HG03095 (cell line): ENCODE results near the gene AFMID.

ENCODE experiments used
- ATAC-seq: cut with Tn5 transposase; IDR thresholded peaks from one replicate; pipeline ENCODE4 v1.9.1; 2021; ENCODE audit warnings: moderate library complexity; ENCODE audit not compliant: unreplicated experiment

AFMID gene

GRCh38 chr17:78176548-78177025 lies 10.6 kb upstream of the AFMID start:
- ATAC-seq = no peak

GRCh38 chr17:78179372-78179771 lies 7.8 kb upstream of the AFMID start:
- no peak for ATAC-seq

- ATAC-seq = no peak
Measured at GRCh38 chr17:78180083-78180482, 7.1 kb upstream of the AFMID start.

GRCh38 chr17:78180508-78180907 lies 6.7 kb upstream of the AFMID start:
- no peak for ATAC-seq

- ATAC-seq = no peak
Measured at GRCh38 chr17:78182504-78182903, 4.7 kb upstream of the AFMID start.

GRCh38 chr17:78183916-78184315 lies 3.2 kb upstream of the AFMID start:
- no peak for ATAC-seq

- no peak for ATAC-seq
Measured at GRCh38 chr17:78184351-78184750, 2.8 kb upstream of the AFMID start.

GRCh38 chr17:78184868-78185267 lies 2.3 kb upstream of the AFMID start:
- ATAC-seq = no peak

GRCh38 chr17:78185981-78186691 lies 1.0 kb upstream of the AFMID start:
- no peak for ATAC-seq

GRCh38 chr17:78196716-78197115 lies 9.6 kb downstream of the AFMID start:
- no peak for ATAC-seq

- ATAC-seq = no peak
Measured at GRCh38 chr17:78197147-78197832, 10.1 kb downstream of the AFMID start.

- no peak for ATAC-seq
Measured at GRCh38 chr17:78200451-78200850, 13.3 kb downstream of the AFMID start.

GRCh38 chr17:78202666-78203065 lies 15.5 kb downstream of the AFMID start:
- no peak for ATAC-seq

GRCh38 chr17:78204387-78205123 lies 17.4 kb downstream of the AFMID start:
- ATAC-seq = no peak

- no peak for ATAC-seq
Measured at GRCh38 chr17:78205124-78205775, 18.1 kb downstream of the AFMID start.

- ATAC-seq = no peak
Measured at GRCh38 chr17:78206298-78206697, 19.1 kb downstream of the AFMID start.

- ATAC-seq = no peak
Measured at GRCh38 chr17:78208486-78208885, 21.3 kb downstream of the AFMID start.

GRCh38 chr17:78210111-78210510 lies 22.9 kb downstream of the AFMID start:
- no peak for ATAC-seq

- no peak for ATAC-seq
Measured at GRCh38 chr17:78211032-78211431, 23.9 kb downstream of the AFMID start.

- peak; percentile 82 for ATAC-seq
Measured at GRCh38 chr17:78214016-78214705, 27.0 kb downstream of the AFMID start, which contains the start of gene BIRC5. TSS of gene BIRC5 (plus strand) at chr17:78214253. CDS start at chr17:78214317, 64 bp downstream.

GRCh38 chr17:78214706-78215061 lies 27.5 kb downstream of the AFMID start:
- ATAC-seq = no peak
